ENCODE results near the gene MGMT.

Gene MGMT

DNA sequence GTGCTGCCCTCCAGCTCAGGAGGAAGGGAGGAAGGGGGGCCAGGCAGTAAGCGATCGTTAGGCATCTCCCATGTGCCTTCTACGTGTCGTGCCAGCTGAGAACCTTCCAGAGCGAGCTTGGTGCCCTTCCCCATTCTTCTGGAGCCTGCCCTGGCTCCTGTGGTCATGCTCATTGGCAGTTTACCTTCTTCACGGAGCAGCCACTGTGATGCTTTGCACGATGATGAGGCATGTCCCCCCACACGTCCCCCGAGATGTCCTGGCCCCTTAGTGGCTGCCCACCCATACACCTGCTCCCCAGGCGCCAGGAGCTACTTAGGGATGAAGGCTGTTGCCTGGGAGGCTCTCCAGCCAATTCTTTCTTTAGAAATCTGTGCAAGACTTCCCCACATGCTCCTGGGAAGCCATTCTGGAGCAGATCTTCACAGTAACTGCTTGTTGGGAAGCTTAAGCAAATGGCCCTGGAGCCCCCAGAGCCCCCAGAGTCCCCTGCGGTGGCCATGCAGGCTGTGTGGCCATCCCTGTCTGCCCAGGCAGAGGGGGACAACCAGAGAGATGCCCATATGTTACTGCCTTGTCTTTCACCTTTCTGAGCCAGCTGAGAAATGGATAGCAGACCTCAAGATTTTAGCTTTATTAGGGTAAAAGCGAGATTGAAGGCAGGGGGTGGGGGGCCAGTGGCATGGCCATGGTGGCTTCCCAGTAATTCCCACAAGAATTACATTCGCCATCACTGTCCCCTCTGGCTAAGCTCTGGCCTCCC is 298.0 kb downstream of the MGMT start:
- Histone ChIP-seq H3K27ac (replicated peaks) (no peak overlapping the region), H3K4me3 (replicated peaks; ENCODE audit: insufficient read depth, low read length) (no peak overlapping the region), H3K27me3 (ENCODE audit: insufficient read depth, poor library complexity, severe bottlenecking) (no peaks in the 10 kb centered on the region)
- TF ChIP-seq, protein P1, sequence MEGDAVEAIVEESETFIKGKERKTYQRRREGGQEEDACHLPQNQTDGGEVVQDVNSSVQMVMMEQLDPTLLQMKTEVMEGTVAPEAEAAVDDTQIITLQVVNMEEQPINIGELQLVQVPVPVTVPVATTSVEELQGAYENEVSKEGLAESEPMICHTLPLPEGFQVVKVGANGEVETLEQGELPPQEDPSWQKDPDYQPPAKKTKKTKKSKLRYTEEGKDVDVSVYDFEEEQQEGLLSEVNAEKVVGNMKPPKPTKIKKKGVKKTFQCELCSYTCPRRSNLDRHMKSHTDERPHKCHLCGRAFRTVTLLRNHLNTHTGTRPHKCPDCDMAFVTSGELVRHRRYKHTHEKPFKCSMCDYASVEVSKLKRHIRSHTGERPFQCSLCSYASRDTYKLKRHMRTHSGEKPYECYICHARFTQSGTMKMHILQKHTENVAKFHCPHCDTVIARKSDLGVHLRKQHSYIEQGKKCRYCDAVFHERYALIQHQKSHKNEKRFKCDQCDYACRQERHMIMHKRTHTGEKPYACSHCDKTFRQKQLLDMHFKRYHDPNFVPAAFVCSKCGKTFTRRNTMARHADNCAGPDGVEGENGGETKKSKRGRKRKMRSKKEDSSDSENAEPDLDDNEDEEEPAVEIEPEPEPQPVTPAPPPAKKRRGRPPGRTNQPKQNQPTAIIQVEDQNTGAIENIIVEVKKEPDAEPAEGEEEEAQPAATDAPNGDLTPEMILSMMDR (IDR thresholded peaks at IDR 0.05; ENCODE audit: insufficient read depth, low read length), result no peak
- TF ChIP-seq SPI1 (IDR thresholded peaks at IDR 0.05; ENCODE audit: borderline replicate concordance, low read depth) (no peak), REST (IDR thresholded peaks at IDR 0.05; ENCODE audit: insufficient replicate concordance, low read depth) (no peak), POLR2AphosphoS5 (IDR thresholded peaks at IDR 0.05; ENCODE audit: low read depth) (no peak), GABPA (IDR thresholded peaks at IDR 0.05; ENCODE audit: low read depth) (no peak)
- no peak for DNase-seq (ENCODE audit: low read depth in 1 of 2, low spot score in 1 of 2)

GRCh38 chr10:129765664-129766550 is 298.9 kb downstream of the MGMT start:
- Histone ChIP-seq H3K4me3 (replicated peaks; ENCODE audit: insufficient read depth, low read length) (no peak overlapping the region), H3K27ac (replicated peaks) (no peak overlapping the region), H3K27me3 (ENCODE audit: insufficient read depth, poor library complexity, severe bottlenecking) (no peaks in the 10 kb centered on the region)
- DNase-seq (ENCODE audit: low read depth in 1 of 2, low spot score in 1 of 2), result no peak
- TF ChIP-seq, protein P1 (IDR thresholded peaks at IDR 0.05; ENCODE audit: insufficient read depth, low read length), result no peak
- no peak for TF ChIP-seq GABPA (IDR thresholded peaks at IDR 0.05; ENCODE audit: low read depth)
- TF ChIP-seq SPI1 (IDR thresholded peaks at IDR 0.05; ENCODE audit: borderline replicate concordance, low read depth), result no peak
- no peak for TF ChIP-seq POLR2AphosphoS5 (IDR thresholded peaks at IDR 0.05; ENCODE audit: low read depth)
- no peak for TF ChIP-seq REST (IDR thresholded peaks at IDR 0.05; ENCODE audit: insufficient replicate concordance, low read depth)

DNA sequence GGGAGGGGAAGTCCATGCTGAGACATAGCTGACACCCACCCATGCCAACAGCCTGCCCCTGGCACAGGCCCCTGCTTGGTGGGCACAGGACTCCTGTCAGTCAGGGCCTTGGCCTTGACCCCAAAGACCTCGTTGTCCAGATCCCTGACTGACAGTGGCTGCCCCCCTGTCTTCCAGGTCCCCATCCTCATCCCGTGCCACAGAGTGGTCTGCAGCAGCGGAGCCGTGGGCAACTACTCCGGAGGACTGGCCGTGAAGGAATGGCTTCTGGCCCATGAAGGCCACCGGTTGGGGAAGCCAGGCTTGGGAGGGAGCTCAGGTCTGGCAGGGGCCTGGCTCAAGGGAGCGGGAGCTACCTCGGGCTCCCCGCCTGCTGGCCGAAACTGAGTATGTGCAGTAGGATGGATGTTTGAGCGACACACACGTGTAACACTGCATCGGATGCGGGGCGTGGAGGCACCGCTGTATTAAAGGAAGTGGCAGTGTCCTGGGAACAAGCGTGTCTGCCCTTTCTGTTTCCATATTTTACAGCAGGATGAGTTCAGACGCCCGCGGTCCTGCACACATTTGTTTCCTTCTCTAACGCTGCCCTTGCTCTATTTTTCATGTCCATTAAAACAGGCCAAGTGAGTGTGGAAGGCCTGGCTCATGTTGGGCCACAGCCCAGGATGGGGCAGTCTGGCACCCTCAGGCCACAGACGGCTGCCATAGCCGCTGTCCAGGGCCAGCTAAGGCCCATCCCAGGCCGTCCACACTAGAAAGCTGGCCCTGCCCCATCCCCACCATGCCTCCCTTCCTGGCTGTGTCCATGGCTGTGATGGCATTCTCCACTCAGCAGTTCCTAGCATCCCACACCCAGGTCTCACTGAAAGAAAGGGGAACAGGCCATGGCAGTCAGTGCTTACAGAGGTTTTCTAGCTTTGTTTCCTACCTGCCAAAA is 299.8 kb downstream of the MGMT start:
- Histone ChIP-seq H3K27me3 (ENCODE audit: insufficient read depth, poor library complexity, severe bottlenecking) (no peaks in the 10 kb centered on the region), H3K4me3 (replicated peaks; ENCODE audit: insufficient read depth, low read length) (no peak overlapping the region), H3K27ac (replicated peaks) (no peak overlapping the region)
- no peak for TF ChIP-seq POLR2AphosphoS5 (IDR thresholded peaks at IDR 0.05; ENCODE audit: low read depth)
- TF ChIP-seq REST (IDR thresholded peaks at IDR 0.05; ENCODE audit: insufficient replicate concordance, low read depth), result no peak
- no peak for TF ChIP-seq SPI1 (IDR thresholded peaks at IDR 0.05; ENCODE audit: borderline replicate concordance, low read depth)
- TF ChIP-seq GABPA (IDR thresholded peaks at IDR 0.05; ENCODE audit: low read depth), result no peak
- TF ChIP-seq, protein P1 (IDR thresholded peaks at IDR 0.05; ENCODE audit: insufficient read depth, low read length), result no peak
- no peak for DNase-seq (ENCODE audit: low read depth in 1 of 2, low spot score in 1 of 2)
